Adipocyte (in vitro differentiated cells): ENCODE results near the gene SRGAP3.

Source experiments
- DNase-seq: peaks from one replicate; pipeline ENCODE4 v3.0.0-alpha.2; 2015; ENCODE audit warnings: low read depth
- H3K27me3 ChIP-seq: replicated peaks from 2 replicates; pipeline ENCODE4 v1.7.0; 2013; ENCODE audit warnings: mild to moderate bottlenecking, low read length, moderate library complexity; ENCODE audit not compliant: control insufficient read depth, insufficient read depth
- H3K36me3 ChIP-seq: 2 replicates; pipeline ENCODE4 v1.7.0; 2013; ENCODE audit warnings: low read length, mild to moderate bottlenecking, moderate library complexity; ENCODE audit not compliant: control insufficient read depth, insufficient read depth, severe bottlenecking
- H3K4me1 ChIP-seq: 2 replicates; pipeline ENCODE4 v1.7.0; 2013; ENCODE audit warnings: mild to moderate bottlenecking, low read length, moderate library complexity; ENCODE audit not compliant: control insufficient read depth, insufficient read depth
- H3K4me3 ChIP-seq: 2 replicates; pipeline ENCODE4 v1.7.0; 2013; ENCODE audit warnings: mild to moderate bottlenecking, low read length, moderate library complexity
- H3K9ac ChIP-seq: 2 replicates; pipeline ENCODE4 v1.7.0; 2013; ENCODE audit warnings: mild to moderate bottlenecking, low read length, moderate library complexity
- H3K9me3 ChIP-seq: 2 replicates; pipeline ENCODE4 v1.7.0; 2013; ENCODE audit warnings: mild to moderate bottlenecking, low read length, moderate library complexity; ENCODE audit not compliant: control insufficient read depth

Gene SRGAP3

DNA sequence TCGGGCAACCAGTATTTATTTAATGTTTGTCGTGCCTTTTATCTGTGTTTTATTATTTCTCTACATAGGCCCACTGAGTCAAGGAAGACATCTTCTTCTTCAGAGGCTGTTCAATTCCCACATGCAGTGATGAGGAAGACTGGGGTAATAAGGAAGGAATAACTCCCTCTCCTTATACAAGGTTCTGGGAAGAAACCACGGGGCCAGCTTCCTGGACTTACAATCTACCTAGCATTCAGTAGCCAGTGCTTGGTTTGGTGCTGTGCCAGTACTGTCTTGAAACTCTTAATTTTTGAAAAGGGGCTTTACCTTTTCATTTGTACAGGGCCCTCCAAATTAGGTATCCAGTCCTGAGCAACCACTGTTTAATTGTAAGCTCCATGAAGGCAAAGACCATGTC is 51.2 kb downstream of the SRGAP3 start:
- H3K4me3 ChIP-seq = no peak overlapping the region
- H3K4me1 ChIP-seq = peaks cover 9% of the 10 kb centered on the region

DNA sequence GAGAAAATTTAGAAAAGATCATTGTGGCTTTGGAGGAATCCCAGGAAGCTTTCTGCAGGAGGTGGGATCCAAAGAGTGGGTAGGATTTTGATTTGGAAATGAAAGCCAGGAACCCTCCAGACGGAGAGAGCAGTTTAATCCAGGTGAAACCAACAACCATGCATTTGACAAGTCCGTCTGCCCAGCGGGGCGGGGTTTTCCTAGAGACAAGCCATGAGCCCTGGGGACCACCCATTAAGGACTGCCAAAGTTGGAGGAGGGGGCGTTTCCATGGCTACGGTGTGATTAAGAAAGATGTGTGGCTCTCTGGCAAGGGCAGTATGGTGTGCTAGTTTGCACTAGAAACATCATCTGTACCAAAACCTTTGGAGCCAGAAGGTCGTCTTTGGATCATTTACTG is 53.4 kb downstream of the SRGAP3 start:
- DNase-seq = no peak

More for the DNA sequence above, 51.2 kb downstream of the SRGAP3 start:
- Histone ChIP-seq H3K9me3 (no peaks in the 10 kb centered on the region), H3K9ac (no peak overlapping the region), H3K27me3 (no peaks in the 10 kb centered on the region), H3K36me3 (no peaks in the 10 kb centered on the region)
- no peak for DNase-seq

DNA sequence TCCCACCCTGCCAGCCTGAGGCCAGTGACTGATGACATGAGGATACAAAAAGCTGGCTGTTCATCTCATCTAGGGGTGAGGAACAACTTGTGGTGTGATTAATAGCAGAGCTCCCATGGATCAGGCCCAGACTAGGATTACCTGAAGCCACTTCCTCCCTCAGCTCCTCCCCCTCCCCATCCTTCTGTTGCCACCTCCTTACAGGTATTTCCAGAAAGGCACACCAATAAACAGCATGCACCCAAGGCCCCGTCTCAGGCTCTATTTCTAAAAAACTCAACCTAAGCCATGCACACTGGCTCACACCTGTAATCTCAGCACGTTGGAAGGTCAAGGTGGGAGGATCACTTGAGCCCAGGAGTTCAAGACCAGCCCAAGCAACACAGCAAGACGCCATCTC is 54.1 kb downstream of the SRGAP3 start:
- Histone ChIP-seq H3K27me3 (no peaks in the 10 kb centered on the region), H3K9ac (no peak overlapping the region), H3K4me3 (no peak overlapping the region), H3K36me3 (no peaks in the 10 kb centered on the region), H3K4me1 (no peaks in the 10 kb centered on the region), H3K9me3 (no peaks in the 10 kb centered on the region)
- no peak for DNase-seq

More for the DNA sequence above, 53.4 kb downstream of the SRGAP3 start:
- H3K27me3 ChIP-seq = no peaks in the 10 kb centered on the region
- no peak overlapping the region for H3K9ac ChIP-seq
- peaks cover 6% of the 10 kb centered on the region for H3K4me1 ChIP-seq
- no peak overlapping the region for H3K4me3 ChIP-seq
- no peaks in the 10 kb centered on the region for H3K36me3 ChIP-seq
- no peaks in the 10 kb centered on the region for H3K9me3 ChIP-seq

DNA sequence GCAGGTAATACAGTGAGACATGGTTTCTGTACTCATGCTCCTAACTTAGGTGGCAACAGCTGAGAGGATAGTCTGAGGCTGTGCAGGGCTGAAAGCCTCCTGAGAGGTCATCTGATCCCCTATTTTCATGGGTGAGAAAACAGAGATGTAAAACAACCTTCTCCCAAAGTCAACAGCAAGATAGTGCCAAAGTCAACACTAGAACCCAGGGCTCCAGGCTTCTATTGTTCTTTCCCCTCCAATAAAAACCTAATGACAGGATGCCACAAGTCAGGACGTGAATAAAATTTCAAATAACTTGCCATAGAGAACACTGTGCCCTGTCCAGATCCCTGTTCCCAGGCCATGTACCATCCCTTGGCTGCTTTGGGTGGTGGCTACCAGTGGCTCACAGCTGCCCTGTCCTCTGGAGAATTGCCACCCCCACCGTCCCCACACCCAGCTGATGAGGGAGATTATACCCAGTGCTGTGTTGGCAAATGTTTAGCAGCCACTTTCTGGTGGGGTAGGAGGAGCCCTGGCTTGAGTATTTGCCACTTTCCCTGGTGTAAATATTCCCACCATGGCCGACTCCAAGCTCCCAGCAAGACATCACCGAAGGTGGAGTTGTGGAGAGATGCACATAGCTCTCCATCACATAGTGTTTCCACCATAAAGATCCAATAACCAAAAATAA is 54.8 kb downstream of the SRGAP3 start:
- H3K9ac ChIP-seq = no peak overlapping the region
- H3K4me3 ChIP-seq = no peak overlapping the region
- H3K27me3 ChIP-seq = no peaks in the 10 kb centered on the region
- H3K9me3 ChIP-seq = no peaks in the 10 kb centered on the region
- H3K36me3 ChIP-seq = no peaks in the 10 kb centered on the region
- DNase-seq = no peak
- no peaks in the 10 kb centered on the region for H3K4me1 ChIP-seq

- Histone ChIP-seq H3K27me3 (no peaks in the 10 kb centered on the region), H3K9me3 (no peaks in the 10 kb centered on the region), H3K36me3 (no peaks in the 10 kb centered on the region), H3K4me1 (no peaks in the 10 kb centered on the region), H3K4me3 (no peak overlapping the region), H3K9ac (no peak overlapping the region)
- no peak for DNase-seq
These were observed 55.7 kb downstream of the SRGAP3 start for GRCh38 chr3:9193633-9194195.

- no peaks in the 10 kb centered on the region for H3K27me3 ChIP-seq
These were observed 56.2 kb downstream of the SRGAP3 start for GRCh38 chr3:9193211-9193610.

DNA sequence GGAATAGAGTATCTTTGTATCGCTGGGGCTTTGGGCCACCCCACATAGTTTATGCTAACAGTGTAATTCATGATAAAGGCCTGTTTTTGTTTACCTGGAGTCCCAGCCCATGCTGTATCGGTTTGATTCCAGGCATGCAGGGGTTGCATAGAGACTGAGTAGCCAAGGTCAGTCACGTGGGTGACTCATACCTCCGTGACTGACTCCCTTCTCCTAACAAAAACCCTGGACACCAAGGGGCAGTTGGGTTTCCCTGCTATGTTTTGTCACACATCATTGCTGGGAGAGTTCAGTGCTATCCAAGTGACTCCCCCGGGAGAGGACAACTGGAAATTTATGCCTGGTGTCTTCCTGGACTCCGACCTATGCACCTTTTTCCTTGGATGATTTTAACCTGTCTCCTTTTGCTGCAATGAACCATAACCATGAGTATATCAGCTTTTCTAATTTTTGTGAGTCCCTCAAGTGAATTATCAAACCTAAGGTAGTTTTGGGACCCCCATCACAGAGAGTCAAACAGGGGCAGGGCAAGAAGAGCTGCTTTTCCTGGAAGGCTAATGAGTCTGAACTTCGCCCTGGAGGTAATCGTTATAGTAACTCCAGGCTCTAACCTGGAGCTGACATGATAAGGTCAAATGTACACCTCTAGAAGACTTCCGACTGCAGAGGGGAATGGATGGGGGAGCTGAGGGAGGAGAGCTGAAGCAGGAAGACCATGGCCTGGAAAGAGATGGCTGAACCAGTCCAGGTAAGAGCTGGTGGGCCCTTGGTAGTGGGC is 57.0 kb downstream of the SRGAP3 start:
- Histone ChIP-seq H3K4me1 (no peaks in the 10 kb centered on the region), H3K4me3 (no peak overlapping the region), H3K9ac (no peak overlapping the region), H3K36me3 (no peaks in the 10 kb centered on the region), H3K9me3 (no peaks in the 10 kb centered on the region), H3K27me3 (no peaks in the 10 kb centered on the region)
- DNase-seq = no peak

More at GRCh38 chr3:9193211-9193610, 56.2 kb downstream of the SRGAP3 start:
- no peak overlapping the region for H3K4me3 ChIP-seq
- DNase-seq = no peak
- H3K36me3 ChIP-seq = no peaks in the 10 kb centered on the region
- H3K9ac ChIP-seq = no peak overlapping the region
- no peaks in the 10 kb centered on the region for H3K4me1 ChIP-seq
- H3K9me3 ChIP-seq = no peaks in the 10 kb centered on the region

DNA sequence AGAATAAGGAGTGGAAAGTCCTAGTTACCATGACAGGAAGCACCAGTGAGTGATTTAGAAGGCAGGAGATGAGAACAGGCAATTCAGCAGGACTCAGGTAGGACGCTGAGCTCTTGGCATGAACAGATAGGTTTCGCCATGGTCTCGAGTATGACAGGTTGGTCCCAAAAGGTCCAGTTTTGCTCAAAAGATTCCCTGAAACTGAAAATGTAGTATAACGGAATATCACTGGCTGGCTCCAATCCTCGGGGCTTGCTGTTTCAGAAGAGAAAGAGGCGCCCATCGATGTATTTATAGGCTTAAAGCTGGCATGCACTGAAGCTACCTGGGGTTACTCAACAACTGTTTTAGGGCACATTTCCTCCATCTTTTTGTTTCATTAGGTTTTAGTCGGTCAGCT is 59.2 kb downstream of the SRGAP3 start:
- Histone ChIP-seq H3K4me3 (no peak overlapping the region), H3K9me3 (no peaks in the 10 kb centered on the region), H3K27me3 (no peaks in the 10 kb centered on the region), H3K36me3 (no peaks in the 10 kb centered on the region), H3K4me1 (peaks cover under 1% of the 10 kb centered on the region), H3K9ac (no peak overlapping the region)
- DNase-seq = no peak

DNA sequence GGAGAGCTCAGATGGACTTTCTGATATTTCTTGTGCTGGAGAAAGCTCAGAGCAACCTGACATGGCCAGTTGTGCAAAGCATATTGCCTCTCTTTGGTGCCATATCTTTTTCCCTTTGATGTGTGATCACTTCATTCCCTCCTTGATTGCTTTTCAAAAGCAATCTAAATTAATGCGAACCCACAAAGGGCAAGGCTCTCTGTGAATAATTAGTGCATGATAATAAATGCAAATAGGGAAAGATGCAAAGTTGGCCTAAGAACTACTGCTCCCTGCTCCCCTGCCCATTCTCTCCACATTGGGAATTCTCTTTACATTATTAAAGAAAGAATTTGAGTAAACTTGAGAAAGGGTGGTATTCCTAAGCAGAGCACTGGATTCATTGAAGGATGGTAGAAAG is 60.9 kb downstream of the SRGAP3 start:
- no peaks in the 10 kb centered on the region for H3K9me3 ChIP-seq
- H3K4me1 ChIP-seq = peaks cover 6% of the 10 kb centered on the region
- H3K4me3 ChIP-seq = no peak overlapping the region

GRCh38 chr3:9185701-9186100 is 63.7 kb downstream of the SRGAP3 start:
- Histone ChIP-seq H3K4me3 (no peak overlapping the region), H3K27me3 (no peaks in the 10 kb centered on the region)

More for the DNA sequence above, 60.9 kb downstream of the SRGAP3 start:
- Histone ChIP-seq H3K27me3 (no peaks in the 10 kb centered on the region), H3K9ac (no peak overlapping the region), H3K36me3 (no peaks in the 10 kb centered on the region)
- no peak for DNase-seq

GRCh38 chr3:9185046-9185445 is 64.4 kb downstream of the SRGAP3 start:
- H3K27me3 ChIP-seq = no peaks in the 10 kb centered on the region
- no peak overlapping the region for H3K4me3 ChIP-seq
- H3K9ac ChIP-seq = no peak overlapping the region
- H3K4me1 ChIP-seq = peaks cover 12% of the 10 kb centered on the region
- H3K36me3 ChIP-seq = no peaks in the 10 kb centered on the region
- no peaks in the 10 kb centered on the region for H3K9me3 ChIP-seq
- DNase-seq = no peak

More at GRCh38 chr3:9185701-9186100, 63.7 kb downstream of the SRGAP3 start:
- H3K9ac ChIP-seq = no peak overlapping the region
- H3K4me1 ChIP-seq = peaks cover 12% of the 10 kb centered on the region
- no peak for DNase-seq
- H3K9me3 ChIP-seq = no peaks in the 10 kb centered on the region
- no peaks in the 10 kb centered on the region for H3K36me3 ChIP-seq
